ENCODE results near the gene PRRC1. TPM values are rescaled to one million over a fixed set of nuclear protein-coding genes. Genes with fewer than 3 reads are reported as not detected.

PRRC1 gene
- total and polyA plus RNA-seq, 9 of the 15 experiments (the other 6 are each of a cell fraction or from before 2014, with no cell fraction given) = 23.4 to 68.7 (median 43.9) TPM

DNA sequence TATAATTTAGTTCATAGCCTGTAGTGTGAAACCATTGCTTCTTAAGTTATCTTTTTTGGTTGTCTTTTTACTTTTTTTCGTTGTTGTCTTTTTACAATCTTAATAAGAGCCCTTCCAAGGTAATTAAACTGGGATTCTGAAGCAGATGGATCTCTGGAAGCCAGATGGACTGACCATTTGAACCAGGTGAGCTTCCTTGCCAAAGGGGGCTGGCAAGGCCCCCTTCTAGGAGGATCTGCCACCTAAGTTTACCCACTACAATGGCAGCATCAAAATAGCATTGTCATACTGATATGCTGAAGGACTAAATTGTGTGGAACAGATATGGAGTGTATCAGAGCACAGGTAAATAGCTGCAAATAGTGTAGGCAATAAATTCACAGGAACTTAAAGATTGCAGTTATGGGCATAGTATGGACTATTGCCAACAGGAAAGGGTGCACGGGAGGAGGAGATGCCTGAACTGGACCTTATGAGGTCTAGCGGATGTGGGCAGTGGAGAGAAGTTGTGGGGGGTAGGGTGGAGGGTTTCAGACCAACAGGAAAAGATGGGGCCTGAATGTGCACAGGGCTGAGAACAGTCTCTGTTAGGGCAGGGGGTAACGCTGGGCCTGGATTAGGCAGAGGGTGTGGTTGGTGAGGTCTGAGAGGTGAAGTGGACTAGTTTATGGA is 69.9 kb downstream of the PRRC1 start:
- no peaks in the 10 kb centered on the region for H3K9me3 ChIP-seq (replicated peaks; ENCODE audit: control insufficient read depth, insufficient read depth, low read depth, low read length)
- TF ChIP-seq CHD1 (IDR thresholded peaks at IDR 0.05; ENCODE audit: low read length) (no peak), ELF2 (CRISPR knock-in tag; IDR thresholded peaks at IDR 0.05) (no peak), ELF1 (tag; IDR thresholded peaks at IDR 0.05) (no peak), THRAP3 (IDR thresholded peaks at IDR 0.05; ENCODE audit: borderline replicate concordance) (no peak), ZEB2 (IDR thresholded peaks at IDR 0.05) (no peak)
- TF ChIP-seq, protein P1, sequence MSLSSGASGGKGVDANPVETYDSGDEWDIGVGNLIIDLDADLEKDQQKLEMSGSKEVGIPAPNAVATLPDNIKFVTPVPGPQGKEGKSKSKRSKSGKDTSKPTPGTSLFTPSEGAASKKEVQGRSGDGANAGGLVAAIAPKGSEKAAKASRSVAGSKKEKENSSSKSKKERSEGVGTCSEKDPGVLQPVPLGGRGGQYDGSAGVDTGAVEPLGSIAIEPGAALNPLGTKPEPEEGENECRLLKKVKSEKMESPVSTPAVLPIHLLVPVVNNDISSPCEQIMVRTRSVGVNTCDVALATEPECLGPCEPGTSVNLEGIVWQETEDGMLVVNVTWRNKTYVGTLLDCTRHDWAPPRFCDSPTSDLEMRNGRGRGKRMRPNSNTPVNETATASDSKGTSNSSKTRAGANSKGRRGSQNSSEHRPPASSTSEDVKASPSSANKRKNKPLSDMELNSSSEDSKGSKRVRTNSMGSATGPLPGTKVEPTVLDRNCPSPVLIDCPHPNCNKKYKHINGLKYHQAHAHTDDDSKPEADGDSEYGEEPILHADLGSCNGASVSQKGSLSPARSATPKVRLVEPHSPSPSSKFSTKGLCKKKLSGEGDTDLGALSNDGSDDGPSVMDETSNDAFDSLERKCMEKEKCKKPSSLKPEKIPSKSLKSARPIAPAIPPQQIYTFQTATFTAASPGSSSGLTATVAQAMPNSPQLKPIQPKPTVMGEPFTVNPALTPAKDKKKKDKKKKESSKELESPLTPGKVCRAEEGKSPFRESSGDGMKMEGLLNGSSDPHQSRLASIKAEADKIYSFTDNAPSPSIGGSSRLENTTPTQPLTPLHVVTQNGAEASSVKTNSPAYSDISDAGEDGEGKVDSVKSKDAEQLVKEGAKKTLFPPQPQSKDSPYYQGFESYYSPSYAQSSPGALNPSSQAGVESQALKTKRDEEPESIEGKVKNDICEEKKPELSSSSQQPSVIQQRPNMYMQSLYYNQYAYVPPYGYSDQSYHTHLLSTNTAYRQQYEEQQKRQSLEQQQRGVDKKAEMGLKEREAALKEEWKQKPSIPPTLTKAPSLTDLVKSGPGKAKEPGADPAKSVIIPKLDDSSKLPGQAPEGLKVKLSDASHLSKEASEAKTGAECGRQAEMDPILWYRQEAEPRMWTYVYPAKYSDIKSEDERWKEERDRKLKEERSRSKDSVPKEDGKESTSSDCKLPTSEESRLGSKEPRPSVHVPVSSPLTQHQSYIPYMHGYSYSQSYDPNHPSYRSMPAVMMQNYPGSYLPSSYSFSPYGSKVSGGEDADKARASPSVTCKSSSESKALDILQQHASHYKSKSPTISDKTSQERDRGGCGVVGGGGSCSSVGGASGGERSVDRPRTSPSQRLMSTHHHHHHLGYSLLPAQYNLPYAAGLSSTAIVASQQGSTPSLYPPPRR (CRISPR knock-in tag; IDR thresholded peaks at IDR 0.05; ENCODE audit: borderline replicate concordance) = no peak
- TF ChIP-seq, protein P2, sequence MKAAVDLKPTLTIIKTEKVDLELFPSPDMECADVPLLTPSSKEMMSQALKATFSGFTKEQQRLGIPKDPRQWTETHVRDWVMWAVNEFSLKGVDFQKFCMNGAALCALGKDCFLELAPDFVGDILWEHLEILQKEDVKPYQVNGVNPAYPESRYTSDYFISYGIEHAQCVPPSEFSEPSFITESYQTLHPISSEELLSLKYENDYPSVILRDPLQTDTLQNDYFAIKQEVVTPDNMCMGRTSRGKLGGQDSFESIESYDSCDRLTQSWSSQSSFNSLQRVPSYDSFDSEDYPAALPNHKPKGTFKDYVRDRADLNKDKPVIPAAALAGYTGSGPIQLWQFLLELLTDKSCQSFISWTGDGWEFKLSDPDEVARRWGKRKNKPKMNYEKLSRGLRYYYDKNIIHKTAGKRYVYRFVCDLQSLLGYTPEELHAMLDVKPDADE (conservative IDR thresholded peaks at IDR 0.05; ENCODE audit: control insufficient read depth, low read depth, low read length) = no peak
- TF ChIP-seq, protein P3, sequence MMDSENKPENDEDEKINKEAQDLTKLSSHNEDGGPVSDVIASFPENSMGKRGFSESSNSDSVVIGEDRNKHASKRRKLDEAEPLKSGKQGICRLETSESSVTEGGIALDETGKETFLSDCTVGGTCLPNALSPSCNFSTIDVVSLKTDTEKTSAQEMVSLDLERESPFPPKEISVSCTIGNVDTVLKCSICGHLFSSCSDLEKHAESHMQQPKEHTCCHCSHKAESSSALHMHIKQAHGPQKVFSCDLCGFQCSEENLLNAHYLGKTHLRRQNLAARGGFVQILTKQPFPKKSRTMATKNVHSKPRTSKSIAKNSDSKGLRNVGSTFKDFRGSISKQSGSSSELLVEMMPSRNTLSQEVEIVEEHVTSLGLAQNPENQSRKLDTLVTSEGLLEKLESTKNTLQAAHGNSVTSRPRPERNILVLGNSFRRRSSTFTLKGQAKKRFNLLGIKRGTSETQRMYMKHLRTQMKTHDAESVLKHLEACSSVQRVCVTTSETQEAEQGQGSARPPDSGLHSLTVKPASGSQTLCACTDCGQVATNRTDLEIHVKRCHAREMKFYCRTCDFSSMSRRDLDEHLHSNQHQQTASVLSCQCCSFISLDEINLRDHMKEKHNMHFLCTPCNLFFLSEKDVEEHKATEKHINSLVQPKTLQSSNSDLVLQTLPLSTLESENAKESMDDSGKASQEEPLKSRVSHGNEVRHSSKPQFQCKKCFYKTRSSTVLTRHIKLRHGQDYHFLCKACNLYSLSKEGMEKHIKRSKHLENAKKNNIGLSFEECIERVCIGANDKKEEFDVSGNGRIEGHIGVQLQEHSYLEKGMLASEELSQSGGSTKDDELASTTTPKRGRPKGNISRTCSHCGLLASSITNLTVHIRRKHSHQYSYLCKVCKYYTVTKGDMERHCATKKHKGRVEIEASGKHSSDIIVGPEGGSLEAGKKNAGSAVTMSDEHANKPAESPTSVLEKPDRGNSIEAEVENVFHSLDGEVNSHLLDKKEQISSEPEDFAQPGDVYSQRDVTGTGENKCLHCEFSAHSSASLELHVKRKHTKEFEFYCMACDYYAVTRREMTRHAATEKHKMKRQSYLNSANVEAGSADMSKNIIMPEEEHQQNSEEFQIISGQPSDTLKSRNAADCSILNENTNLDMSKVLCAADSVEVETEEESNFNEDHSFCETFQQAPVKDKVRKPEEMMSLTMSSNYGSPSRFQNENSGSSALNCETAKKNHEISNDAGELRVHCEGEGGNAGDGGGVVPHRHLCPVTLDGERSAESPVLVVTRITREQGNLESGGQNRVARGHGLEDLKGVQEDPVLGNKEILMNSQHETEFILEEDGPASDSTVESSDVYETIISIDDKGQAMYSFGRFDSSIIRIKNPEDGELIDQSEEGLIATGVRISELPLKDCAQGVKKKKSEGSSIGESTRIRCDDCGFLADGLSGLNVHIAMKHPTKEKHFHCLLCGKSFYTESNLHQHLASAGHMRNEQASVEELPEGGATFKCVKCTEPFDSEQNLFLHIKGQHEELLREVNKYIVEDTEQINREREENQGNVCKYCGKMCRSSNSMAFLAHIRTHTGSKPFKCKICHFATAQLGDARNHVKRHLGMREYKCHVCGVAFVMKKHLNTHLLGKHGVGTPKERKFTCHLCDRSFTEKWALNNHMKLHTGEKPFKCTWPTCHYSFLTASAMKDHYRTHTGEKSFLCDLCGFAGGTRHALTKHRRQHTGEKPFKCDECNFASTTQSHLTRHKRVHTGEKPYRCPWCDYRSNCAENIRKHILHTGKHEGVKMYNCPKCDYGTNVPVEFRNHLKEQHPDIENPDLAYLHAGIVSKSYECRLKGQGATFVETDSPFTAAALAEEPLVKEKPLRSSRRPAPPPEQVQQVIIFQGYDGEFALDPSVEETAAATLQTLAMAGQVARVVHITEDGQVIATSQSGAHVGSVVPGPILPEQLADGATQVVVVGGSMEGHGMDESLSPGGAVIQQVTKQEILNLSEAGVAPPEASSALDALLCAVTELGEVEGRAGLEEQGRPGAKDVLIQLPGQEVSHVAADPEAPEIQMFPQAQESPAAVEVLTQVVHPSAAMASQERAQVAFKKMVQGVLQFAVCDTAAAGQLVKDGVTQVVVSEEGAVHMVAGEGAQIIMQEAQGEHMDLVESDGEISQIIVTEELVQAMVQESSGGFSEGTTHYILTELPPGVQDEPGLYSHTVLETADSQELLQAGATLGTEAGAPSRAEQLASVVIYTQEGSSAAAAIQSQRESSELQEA (IDR thresholded peaks at IDR 0.05; ENCODE audit: low read depth) = no peak

More for the DNA sequence above, 69.9 kb downstream of the PRRC1 start:
- Histone ChIP-seq H3K79me2 (ENCODE audit: control insufficient read depth, insufficient read depth, low read length) (no peaks in the 10 kb centered on the region), H3K4me1 (replicated peaks in 1 of 2; ENCODE audit: control insufficient read depth in 2 of 2, insufficient read depth in 2 of 2, low read length in 2 of 2) (no peaks in the 10 kb centered on the region), H3K27me3 (ENCODE audit: control insufficient read depth in 2 of 2, insufficient read depth in 2 of 2, low read length in 2 of 2) (peaks cover 0 to 6% of the 10 kb centered on the region in 2 experiments; a peak in 1 of 5 replicates), H3K4me2 (ENCODE audit: insufficient read depth, low read length) (no peak overlapping the region), H3K9ac (ENCODE audit: insufficient read depth in 1 of 2, low read depth in 2 of 2, low read length in 2 of 2) (no peak overlapping the region), H3K36me3 (ENCODE audit: control insufficient read depth, insufficient read depth, low read length) (no peaks in the 10 kb centered on the region), H3K9me1 (ENCODE audit: control insufficient read depth, insufficient read depth, low read length) (no peaks in the 10 kb centered on the region), H2AFZ (ENCODE audit: low read depth, low read length) (no peak overlapping the region), H3K27ac (ENCODE audit: extremely low read depth, low read depth, low read length) (no peak overlapping the region), H4K20me1 (replicated peaks; ENCODE audit: control insufficient read depth, insufficient read depth, low read length) (no peaks in the 10 kb centered on the region), H3K4me3 (no peak overlapping the region)
- no TSS peak for BruUV-seq (replicated peaks)
- in situ Hi-C loops (cut with MboI) (no loop called here), intact Hi-C loops (cut with micrococcal nuclease) (no loop called here)
- no peak for FAIRE-seq
- ChIA-PET CTCF (ENCODE audit: low intra/inter-chr PET ratio) (no interaction called here), POLR2A (no interaction called here)
- no peak for DNase-seq (ENCODE audit: extremely low read depth in 1 of 4, low spot score in 3 of 4)
- WGBS (ENCODE audit: insufficient coverage, low coverage, missing lambda C conversion rate) = 3% methylated on average over 4 of the region's 4 CpGs
- ATAC-seq = no peak

Measured in K562 (cell line).